Testis (tissue), 2 donors: ENCODE results near the gene DNAH10.

Experiments
- POLR2A ChIP-seq: fragments of 450-650 bp; IDR thresholded peaks from one replicate; pipeline ENCODE4 v1.6.1; 2017; ENCODE audit warnings: antibody characterized with exemption, mild to moderate bottlenecking, moderate library complexity
- TF ChIP-seq, protein P1 (sequence below), 3 experiments: fragments of 450-650 bp in 2 of 3; fragments of 200-600 bp in 1 of 3; sonication (generic) in 1 of 3; IDR thresholded peaks; one replicate each; pipeline ENCODE4 v1.5.1; 2016 to 2019; ENCODE audit warnings: antibody characterized with exemption in 3 of 3, mild to moderate bottlenecking in 2 of 3, moderate library complexity in 1 of 3

DNA sequence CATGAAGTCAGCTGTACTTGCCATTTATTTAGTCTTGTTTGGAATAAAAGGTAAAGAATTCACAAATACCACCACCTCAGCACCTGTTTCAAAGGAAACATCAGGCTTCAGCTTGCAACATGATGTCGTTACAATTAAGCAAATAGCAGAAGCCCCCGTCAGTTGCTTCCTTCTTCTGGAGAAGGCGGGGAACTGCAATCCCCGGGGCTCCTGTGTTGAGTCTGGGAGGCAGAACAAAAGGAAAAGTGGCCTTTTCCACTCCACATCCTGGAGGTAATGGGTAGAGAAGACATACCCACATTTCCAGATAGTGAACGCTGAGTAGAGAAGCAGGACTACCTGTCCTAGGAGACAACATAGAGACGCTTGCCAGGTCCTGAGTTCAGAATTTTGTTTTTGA is 92.8 kb downstream of the DNAH10 start:
- TF ChIP-seq, protein P1, sequence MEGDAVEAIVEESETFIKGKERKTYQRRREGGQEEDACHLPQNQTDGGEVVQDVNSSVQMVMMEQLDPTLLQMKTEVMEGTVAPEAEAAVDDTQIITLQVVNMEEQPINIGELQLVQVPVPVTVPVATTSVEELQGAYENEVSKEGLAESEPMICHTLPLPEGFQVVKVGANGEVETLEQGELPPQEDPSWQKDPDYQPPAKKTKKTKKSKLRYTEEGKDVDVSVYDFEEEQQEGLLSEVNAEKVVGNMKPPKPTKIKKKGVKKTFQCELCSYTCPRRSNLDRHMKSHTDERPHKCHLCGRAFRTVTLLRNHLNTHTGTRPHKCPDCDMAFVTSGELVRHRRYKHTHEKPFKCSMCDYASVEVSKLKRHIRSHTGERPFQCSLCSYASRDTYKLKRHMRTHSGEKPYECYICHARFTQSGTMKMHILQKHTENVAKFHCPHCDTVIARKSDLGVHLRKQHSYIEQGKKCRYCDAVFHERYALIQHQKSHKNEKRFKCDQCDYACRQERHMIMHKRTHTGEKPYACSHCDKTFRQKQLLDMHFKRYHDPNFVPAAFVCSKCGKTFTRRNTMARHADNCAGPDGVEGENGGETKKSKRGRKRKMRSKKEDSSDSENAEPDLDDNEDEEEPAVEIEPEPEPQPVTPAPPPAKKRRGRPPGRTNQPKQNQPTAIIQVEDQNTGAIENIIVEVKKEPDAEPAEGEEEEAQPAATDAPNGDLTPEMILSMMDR (IDR thresholded peaks at IDR 0.05) = no peak
- no peak for TF ChIP-seq POLR2A
